GM21737 (cell line): ENCODE data around the gene RCBTB1.
"Not testable (repeated sequence)": the region's sequence is repeated elsewhere in the genome, so short reads cannot be mapped to it uniquely, and the experiment has no call there.

Source experiments
- ATAC-seq: cut with Tn5 transposase; IDR thresholded peaks from one replicate; pipeline ENCODE4 v1.9.1; 2021; ENCODE audit warnings: mild to moderate bottlenecking, moderate library complexity; ENCODE audit not compliant: unreplicated experiment

The RCBTB1 gene

DNA sequence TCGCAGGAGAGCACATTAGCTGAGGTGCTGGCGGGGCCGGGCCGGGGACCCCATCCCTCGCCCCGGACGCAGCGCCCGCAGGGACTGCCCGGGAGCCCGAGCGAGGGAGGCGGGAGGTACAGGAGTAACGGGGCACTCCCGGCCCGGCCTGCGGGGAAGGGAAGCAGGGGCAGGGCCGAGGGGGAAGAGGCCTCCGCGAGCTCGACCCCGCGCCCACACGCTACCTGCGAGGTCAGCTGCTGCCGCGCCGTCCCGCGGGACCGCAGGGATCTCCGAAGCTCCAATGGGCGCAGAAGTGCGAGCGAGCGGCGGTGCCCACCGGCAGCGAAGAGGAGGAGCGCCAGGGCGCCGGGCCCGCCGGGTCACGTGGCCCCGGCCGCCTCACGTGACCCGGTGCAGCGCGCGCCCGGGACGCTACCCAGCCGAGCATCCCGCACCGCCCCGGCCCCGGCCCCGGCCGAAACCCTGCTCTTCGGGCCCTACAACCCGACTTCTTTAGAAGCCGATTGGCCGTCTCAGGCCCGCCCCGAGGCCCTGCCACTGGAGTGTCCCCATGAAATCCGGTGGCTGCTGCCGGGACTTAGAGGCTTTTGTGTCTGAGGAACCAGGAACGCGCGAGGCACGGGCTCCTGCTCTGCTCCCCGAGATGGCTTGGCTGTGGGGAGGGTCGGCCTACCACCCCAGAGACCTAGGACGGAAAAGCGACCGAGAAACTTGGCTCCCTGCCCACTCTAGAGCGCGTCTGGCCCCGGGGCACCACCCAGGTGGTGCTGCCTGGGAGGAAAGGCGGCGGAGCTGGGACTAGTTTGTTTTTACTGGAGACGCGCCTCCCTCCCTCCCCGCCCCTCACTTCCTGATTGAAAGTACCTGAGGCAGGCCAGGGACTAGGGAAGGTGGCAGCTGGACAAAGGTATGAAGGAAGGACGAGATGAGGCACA, at the start of gene RCBTB1:
RCBTB1 (minus strand) TSS at position 339 of the 938 bp plus-strand sequence. CDS start 18,279 bp downstream, outside the sequence.
- ATAC-seq, result peak; percentile 82

DNA sequence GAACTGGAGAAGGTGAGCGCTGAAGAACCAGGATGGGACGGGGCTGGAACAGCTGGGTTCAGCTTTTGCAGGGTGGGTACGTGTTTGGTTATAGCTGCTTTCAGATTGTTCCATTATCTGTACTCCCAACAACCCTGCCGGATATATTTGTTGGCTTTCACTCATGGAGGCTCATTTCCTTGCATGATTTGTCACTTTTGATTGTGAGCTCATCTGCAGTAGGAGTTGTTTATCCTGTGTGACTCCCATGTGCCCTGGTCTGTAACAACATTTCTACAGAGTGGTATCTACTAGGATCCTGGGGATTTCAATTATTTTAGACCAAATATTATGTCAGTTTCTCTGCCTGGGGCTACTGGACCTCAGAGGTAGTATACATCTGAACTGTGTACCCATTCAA, 48.4 kb upstream of the RCBTB1 start:
- ATAC-seq, result no peak

DNA sequence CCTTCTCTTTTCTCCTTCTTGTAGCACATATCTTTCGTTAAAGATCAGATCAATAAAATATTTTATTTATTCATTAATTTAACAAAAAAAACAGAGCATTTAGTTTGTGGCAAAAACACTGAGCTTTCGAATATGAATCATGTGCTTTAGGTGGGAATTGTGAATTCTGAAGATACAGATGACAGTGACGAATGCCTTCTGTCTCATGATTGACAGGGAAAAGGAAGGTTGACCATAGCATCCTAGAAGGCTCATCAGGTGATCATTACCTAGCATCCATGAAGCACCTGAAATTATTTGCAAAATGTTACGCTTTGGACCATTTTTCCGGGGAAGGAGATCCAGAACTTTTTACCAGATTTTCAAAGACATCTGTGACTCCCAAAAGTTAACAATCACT, 46.8 kb upstream of the RCBTB1 start:
- no peak for ATAC-seq

DNA sequence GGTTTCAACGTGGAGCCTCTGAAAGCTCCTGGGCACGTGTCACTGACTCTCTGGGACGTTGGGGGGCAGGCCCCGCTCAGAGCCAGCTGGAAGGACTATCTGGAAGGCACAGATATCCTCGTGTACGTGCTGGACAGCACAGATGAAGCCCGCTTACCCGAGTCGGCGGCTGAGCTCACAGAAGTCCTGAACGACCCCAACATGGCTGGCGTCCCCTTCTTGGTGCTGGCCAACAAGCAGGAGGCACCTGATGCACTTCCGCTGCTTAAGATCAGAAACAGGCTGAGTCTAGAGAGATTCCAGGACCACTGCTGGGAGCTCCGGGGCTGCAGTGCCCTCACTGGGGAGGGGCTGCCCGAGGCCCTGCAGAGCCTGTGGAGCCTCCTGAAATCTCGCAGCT, 45.2 kb upstream of the RCBTB1 start:
- ATAC-seq, result no peak

DNA sequence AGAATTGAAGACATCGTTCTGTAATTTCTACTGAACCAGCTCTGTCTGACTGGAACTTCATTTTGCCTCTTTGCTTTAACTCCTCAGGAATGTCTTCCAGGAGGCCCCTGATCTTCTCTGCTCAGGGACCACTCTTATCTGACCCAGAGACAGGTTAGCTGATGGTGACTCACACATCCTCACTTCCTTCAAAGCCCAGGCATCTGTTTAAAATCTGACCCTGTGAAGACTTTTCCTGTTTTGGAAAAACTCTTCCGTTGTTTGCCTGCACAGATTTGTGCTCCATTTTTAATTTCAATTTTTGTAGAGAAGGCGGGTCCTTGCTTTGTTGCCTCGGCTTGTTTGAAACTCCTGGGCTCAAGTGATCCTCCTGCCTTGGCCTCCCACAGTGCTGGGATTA, 44.6 kb upstream of the RCBTB1 start:
- no peak for ATAC-seq

DNA sequence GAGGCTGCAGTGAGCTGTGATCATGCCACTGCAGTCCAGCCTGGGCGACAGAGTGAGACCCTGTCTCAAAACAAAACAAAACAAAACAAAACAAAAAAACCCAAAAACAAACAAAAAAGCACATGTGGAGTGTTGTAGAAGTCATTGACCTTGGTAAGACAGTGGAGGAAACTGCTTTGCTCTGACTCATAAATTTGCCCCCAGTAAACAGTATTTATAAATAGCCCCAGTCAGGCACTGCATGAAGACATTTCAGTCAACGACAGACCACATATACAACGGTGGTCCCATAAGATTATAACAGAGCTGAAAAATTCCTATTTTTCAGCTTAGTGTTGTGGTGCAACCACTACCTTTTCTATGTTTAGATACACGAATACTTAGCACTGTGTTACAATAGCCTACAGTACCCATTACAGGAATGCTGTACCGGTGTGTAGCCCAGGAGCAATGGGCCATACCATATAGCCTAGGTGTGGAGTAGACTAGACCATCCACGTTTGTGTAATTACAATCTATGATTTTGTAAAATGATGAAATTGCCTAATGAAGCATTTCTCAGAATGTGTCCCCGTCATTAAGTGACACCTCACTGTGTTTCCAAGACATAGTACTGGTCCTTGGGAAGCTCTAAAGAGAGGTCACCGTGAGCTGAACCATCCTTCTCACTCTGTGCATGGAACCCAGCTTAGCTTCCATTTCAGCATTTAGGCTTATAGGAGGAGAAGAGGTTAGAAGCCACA, 44.0 kb upstream of the RCBTB1 start:
- no peak for ATAC-seq

DNA sequence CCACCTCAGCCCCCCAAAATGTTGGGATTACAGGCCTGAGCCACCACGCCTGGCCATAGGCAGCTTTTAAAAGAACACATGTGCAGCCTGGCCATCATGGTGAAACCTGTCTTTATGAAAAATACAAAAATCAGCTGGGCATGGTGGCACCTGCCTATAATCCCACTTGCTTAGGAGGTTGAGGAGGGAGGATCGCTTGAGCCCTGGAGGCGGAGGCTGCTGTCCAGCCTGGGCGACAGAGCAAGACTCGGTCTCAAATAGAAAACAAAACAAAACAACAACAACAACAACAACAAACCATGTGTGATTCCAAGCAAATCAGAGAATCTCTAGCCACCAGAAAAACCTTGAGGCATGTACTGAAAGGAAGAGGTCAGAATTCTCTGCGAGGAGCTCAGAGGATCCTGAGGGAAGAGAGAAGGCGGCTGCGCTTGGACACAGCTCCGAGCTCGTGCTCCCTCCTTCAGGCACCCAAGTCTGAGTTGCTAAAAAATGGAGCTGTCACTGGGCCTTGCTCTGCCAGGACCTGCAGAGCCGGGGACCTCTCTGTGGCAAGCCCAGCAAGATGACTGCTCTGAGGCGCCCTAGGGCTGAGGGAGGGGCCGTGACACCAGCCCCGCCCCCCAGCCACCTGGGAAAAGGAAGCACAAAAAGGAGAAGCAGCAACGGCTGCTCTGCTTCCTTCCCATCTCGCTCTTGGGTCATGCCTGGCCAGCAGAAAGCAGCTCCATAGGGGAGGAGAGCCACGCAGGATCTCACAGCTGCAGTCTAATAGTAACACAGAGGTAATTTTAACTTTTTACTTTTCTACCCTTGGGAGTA, 42.7 kb upstream of the RCBTB1 start, which contains the start of gene ARL11:
ARL11 (plus strand) TSS at position 677 of the 822 bp plus-strand sequence. CDS start 1,941 bp downstream, outside the sequence.
- ATAC-seq, result peak; percentile 90

DNA sequence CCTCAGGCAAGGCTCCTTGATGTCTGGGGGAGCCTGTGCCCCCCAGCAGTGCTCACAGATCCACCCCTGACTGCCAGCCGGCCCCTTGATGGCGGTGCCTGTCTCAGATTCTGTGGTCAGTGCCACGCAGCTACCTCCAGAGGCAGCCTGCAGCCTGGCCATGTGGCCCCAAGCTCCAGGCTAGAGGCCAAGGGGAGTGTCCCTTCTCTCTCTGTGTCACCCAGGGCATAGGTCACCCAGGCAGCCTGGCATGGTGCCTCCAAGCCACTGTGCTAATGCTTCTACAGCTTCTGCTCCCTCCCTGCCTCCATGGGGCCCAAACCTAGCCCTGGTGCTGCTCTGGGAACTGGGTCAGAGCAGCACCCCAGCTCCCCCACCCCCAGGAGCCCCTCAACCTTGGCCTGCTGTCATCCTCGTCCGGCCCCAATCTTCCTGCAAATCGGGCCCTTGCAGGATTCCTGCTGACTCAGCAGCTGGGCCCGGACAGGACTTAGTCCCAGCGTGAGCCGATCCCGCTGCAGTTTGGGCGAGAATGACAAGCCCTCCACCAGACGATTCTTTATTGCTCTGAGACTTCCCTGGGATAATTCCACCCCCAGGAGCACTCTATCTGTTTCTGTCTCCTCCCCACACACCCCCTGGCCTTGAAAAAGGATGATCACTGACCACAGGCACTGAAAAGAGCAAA, 40.2 kb upstream of the RCBTB1 start:
- ATAC-seq, result no peak

DNA sequence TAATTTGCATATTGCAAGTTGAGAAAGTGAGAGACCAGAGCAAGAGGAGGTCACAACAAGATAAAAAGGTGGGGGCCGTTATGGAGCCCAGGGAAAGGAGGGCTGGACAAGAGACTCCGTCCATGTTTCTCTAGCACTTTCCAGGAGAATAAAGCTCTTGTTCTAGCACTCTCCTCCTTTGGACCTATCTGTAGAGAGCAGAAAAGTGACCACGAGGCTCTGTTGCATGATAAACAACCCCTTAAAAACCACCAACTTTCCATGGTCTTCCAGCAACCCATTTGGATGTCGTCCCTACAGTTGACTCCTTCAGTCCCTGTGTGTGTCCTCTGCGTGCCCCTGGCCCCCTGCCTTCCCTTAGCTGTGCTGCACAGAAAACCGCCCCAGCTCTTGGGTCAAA, 38.9 kb upstream of the RCBTB1 start:
- no peak for ATAC-seq

DNA sequence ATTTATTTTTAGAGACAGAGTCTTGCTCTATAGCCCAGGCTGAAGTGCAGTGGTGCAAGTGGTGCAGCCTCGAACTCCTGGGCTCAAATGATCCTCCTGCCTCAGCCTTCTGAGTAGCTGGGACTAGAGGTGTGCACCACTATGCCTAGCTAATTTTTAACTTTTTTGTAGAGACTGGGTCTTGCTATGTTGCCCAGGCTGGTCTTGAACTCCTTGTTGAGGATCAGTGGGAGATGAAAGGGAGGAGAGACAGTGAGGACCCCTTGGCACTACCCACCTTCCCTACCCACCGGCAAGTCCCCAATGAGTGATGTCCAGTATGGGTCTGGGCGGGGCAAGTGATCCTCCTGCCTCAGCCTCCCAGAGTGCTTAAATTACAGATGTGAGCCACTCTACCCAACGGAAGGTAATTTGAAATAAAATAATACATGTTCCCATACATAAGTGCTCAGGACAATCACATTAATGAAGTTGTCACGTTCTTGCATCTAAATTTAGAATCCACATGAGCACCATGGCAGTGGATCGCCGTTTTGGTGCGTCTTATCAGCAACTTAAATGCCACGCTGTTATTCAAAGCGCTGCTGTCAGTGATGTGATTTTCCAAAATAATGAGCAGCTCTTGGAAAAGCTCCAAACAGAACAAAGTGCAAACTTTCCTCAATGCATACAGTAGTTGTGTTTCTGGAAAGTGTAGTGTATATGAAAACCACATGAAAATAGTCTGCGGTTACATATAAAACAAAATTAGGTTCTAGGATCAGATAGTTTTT, 37.0 kb upstream of the RCBTB1 start:
- no peak for ATAC-seq

DNA sequence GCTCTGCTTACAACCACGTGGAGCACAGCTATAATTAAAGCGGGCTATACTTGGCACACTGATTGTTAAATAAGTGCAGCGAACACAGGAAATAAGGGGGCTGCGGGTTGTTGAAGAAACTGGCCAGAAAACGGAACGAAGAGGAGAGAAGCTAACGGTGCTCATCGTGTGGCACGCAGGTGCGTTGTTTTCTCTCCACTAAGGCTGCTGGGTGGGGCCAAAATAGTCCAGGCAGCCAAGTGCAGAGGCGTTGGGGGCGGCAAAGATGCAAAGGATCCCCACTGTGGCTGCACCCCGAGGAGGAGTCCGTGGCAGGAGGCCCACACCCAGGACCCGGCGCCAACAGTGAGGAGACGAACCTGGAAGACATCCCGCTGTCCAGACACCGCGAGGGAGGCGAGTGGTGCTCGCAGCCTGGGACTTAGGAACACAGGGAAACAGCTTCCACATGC, 34.8 kb upstream of the RCBTB1 start:
- ATAC-seq, result no peak

DNA sequence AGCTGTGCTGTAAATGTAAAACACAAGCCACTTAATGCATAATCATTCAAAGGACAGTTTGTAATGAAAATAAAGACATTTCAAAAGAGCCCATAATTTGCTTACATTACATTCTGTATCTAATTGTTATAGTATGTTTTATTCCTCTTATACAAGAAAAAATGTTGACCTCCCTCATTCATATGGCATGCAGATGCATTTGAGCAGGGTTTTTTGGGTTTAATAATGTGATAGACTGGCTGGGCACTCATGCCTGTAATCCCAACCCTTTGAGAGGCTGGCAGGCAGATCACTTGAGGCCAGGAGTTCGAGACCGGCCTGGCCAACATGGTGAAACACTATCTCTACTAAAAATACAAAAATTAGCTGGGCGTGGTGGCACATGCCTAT, 31.3 kb upstream of the RCBTB1 start:
- ATAC-seq, result no peak

DNA sequence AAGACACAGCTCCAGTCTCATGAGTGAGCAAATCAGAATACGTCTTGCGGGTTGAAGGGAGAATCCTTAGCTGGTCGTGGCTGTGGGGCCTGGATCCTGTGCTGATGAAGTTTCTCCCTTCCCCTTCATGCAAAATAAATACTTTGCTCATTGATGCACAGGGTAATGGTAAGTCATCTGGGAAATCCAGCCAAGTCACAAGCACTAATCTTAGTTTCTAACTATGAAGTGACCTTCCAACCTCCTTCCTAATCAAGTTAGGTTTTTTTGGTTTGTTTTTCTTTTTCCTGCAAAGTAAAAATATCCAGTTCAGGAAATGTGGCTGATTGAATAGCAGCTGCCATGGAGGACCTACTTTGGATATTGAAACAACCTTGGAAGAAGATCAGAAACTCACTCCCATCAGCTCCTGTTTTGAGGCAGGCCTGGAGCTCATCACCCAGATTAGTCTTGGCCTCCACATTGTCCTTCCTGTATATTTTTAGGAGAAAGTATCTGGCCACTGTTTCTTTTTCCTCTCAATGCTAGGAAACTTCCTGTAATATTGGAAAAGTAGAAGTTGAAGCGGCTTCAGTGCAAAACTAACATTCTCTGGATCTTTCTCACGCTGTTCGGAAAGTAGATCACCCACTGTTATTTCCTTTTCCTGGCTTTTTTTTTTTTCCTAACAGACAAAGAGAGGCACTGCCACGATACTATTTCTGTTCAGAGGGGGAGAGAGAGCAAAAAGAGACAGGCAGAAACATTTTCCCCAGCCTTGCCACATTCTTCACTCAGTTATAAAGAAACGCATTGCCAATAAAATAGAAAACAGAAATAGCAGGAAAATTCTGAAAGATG, 30.7 kb upstream of the RCBTB1 start:
- no peak for ATAC-seq

DNA sequence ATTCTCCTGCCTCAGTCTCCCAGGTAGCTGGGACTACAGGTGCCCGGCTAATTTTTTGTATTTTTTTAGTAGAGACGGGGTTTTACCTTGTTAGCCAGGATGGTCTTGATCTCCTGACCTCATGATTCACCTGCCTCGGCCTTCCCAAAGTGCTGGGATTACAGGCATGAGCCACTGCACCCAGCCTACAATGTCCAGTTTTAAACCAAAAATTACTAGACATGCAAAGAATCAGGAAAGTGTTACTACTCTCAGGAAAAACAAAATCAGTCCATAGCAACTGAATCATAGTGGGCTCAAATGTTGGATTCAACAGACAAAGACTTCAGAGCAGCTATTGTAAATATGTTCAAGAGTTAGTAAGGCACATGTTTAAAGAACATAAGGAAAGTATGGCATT, 26.7 kb upstream of the RCBTB1 start:
- ATAC-seq, result not testable (repeated sequence)

DNA sequence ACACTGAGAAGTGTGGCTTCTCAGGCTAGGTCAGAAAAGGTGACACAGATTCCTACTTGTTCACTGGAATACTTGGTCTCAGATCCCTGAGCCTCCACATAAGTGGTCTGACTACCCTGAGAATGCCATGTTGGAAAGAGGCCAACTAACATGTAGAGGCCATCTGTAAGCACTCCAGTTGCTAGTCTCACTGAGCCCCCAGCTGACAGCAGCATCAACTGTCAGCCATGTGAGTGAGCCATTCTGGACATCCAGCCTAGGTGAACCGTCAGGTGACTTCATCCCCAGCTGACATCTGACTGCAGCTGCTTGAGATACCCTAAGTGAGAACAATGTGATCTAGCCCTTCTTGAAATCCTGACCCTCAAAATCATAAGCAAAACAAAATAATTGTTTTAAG, 24.8 kb upstream of the RCBTB1 start:
- ATAC-seq, result no peak

DNA sequence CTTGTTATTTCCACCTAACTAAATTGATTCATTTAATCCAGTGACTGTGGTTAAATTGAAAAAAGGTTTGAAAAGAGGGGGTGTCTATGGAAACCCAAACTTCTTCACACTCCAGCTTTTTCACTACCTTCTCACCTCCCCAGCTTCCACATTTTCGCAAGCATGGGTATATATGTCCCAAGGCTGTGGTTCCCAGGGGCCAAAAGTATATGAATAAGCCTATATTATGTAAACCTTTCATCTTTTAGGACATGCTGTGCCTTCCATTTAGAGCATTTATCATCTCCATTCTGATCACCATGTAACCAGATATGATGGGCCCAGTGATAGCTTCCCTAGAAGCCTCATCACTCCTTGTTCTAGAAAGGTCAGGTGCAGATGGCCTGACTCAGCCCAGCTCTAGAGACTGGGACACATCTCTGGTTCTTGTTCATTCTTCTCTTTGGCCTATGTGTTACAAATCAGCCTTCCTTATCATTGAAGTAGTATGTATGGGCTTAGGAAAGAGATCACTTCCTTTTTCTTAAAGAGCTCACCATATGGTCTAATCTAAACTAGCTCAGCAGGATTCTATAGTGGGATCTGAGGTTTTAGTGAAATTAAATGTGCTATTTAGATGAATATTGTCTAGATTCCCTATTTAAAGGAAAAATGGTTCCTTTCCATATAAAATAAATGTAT, 23.4 kb upstream of the RCBTB1 start:
- ATAC-seq, result no peak

DNA sequence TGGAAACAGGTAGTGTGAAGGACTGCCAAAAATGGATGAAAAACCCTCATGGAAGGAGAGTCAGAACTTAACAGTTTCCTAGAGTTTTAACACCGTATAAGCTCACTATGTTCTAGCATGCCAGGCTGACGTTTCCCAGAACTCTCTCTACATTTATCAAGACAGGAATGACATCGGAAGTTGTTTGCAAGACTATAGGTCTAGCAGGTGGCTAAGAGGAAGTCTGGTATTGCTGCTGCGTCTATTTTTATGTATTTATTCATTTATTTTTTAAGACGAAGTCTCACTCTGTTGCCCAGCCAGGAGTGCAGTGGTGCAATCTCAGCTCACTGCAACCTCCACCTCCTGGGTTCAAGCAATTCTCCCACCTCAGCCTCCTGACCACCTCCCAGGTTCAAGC, 22.4 kb upstream of the RCBTB1 start:
- ATAC-seq, result no peak
